K562 (cell line): Measurements from ENCODE around the gene OR2H2. TPM values are rescaled to one million over a fixed set of nuclear protein-coding genes. Genes with fewer than 3 reads are reported as not detected.

ENCODE experiments used
- ADNP ChIP-seq: fragments of 200-800 bp; sonication (Bioruptor generic); IDR thresholded peaks from 2 replicates; pipeline ENCODE4 v1.6.1; 2016; ENCODE audit warnings: missing genetic modification characterization, missing compliant biosample characterization
- ARHGAP35 ChIP-seq: fragments of 450-650 bp; IDR thresholded peaks from 2 replicates; pipeline ENCODE4 v1.6.1; 2018; ENCODE audit not compliant: partially characterized antibody
- CTBP1 ChIP-seq: fragments of 450-650 bp; IDR thresholded peaks from 2 replicates; pipeline ENCODE4 v1.6.1; 2016; ENCODE audit warnings: borderline replicate concordance
- HMGN3 ChIP-seq: IDR thresholded peaks from 2 replicates; pipeline ENCODE4 v1.6.1; 2011; ENCODE audit warnings: borderline replicate concordance, low read depth, mild to moderate bottlenecking, mixed read lengths, low read length; ENCODE audit not compliant: insufficient read length; ENCODE audit errors: extremely low read depth
- HMGXB4 ChIP-seq: sonication (generic); formaldehyde crosslinking; IDR thresholded peaks from 2 replicates; pipeline ENCODE4 v1.8.1; 2023; ENCODE audit warnings: mild to moderate bottlenecking, missing genetic modification reagents
- NBN ChIP-seq: fragments of 450-650 bp; IDR thresholded peaks from 2 replicates; pipeline ENCODE4 v1.6.1; 2016; ENCODE audit warnings: low read depth, mild to moderate bottlenecking
- NR2F6 ChIP-seq: fragments of 450-650 bp; formaldehyde crosslinking; IDR thresholded peaks from 2 replicates; pipeline ENCODE4 v1.4.0; 2020; ENCODE audit warnings: mild to moderate bottlenecking
- PCBP2 ChIP-seq: fragments of 200-400 bp; formaldehyde crosslinking; IDR thresholded peaks from 2 replicates; pipeline ENCODE4 v1.6.1; 2018; ENCODE audit warnings: low read length, low read depth, mild to moderate bottlenecking, moderate library complexity; ENCODE audit not compliant: poor library complexity, severe bottlenecking
- POLR2A ChIP-seq: fragments of 450-650 bp; conservative IDR thresholded peaks from 2 replicates; pipeline ENCODE4 v1.6.1; 2016
- RUNX1 ChIP-seq: sonication (generic); IDR thresholded peaks from 2 replicates; pipeline ENCODE4 v1.6.1; 2016; ENCODE audit warnings: antibody characterized with exemption, low read depth
- SIN3A ChIP-seq, 2 experiments: fragments of 150-350 bp in 1 of 2; IDR thresholded peaks; 2 replicates each; pipeline ENCODE4 v1.6.1; 2011 to 2016; ENCODE audit warnings: borderline replicate concordance in 2 of 2, low read depth in 2 of 2, low read length in 2 of 2, mild to moderate bottlenecking in 2 of 2, moderate library complexity in 2 of 2; ENCODE audit not compliant: control insufficient read depth in 1 of 2
- SRF ChIP-seq, 2 experiments: fragments of 250-450, 450-650 bp in 1 of 2; sonication (Bioruptor Pico) in 1 of 2; sonication (generic) in 1 of 2; formaldehyde crosslinking; IDR thresholded peaks; 2 replicates each; pipeline versions ENCODE4 v1.5.0 to v1.5.1; 2020 to 2022; ENCODE audit warnings: mild to moderate bottlenecking in 1 of 2, missing genetic modification reagents in 1 of 2
- YY1 ChIP-seq, 3 experiments: IDR thresholded peaks; 2 replicates each; pipeline ENCODE4 v1.6.1; 2011; ENCODE audit warnings: low read length in 2 of 3, mild to moderate bottlenecking in 2 of 3, moderate library complexity in 2 of 3, borderline replicate concordance in 1 of 3, control low read depth in 1 of 3, low read depth in 1 of 3; ENCODE audit not compliant: insufficient read depth in 3 of 3, insufficient replicate concordance in 2 of 3, control insufficient read depth in 1 of 3, insufficient read length in 1 of 3; ENCODE audit errors: extremely low read depth in 1 of 3
- ZKSCAN3 ChIP-seq: fragments of 250-450 bp; sonication (Bioruptor Pico); IDR thresholded peaks from 2 replicates; pipeline ENCODE4 v1.4.0; 2020
- polyA plus RNA-seq, 8 experiments: library from polyadenylated mRNA; depleted of rRNA in 4 of 8; stranded (reverse) in 5 of 8; unstranded in 3 of 8; fragments of >200 nt; fragmentation: Nextera tagmentation in 2 of 8; fragmentation: Illumina TruSeq in 1 of 8; extraction: Ambion mirVana in 2 of 8; extraction: Trizol in 1 of 8; gene quantifications; 2 replicates each; pipeline versions ENCODE4 v1.2.1 to v1.2.3, GENCODE V29; 2011 to 2014; ENCODE audit warnings: inconsistent platforms in 1 of 8, missing spikeins in 1 of 8
- total RNA-seq, 7 experiments: library from RNA; depleted of rRNA in 6 of 7; stranded (reverse); fragments of >200 nt in 6 of 7; fragmentation: Illumina TruSeq in 2 of 7; extraction: Trizol in 2 of 7; gene quantifications; 2 replicates each; pipeline versions ENCODE4 v1.2.1 to v1.2.3, GENCODE V29; 2011 to 2021; ENCODE audit warnings: low replicate concordance in 1 of 7
- TF ChIP-seq, protein P1 (sequence below), 2 experiments: fragments of 450-650 bp; conservative IDR thresholded peaks; 2 replicates each; pipeline ENCODE4 v1.6.1; 2017; ENCODE audit warnings: mild to moderate bottlenecking in 2 of 2, moderate library complexity in 2 of 2
- TF ChIP-seq, protein P2 (sequence below): fragments of 450-650 bp; formaldehyde crosslinking; IDR thresholded peaks from 2 replicates; pipeline ENCODE4 v1.4.0; 2020; ENCODE audit warnings: mild to moderate bottlenecking, moderate library complexity
- TF ChIP-seq, protein P3 (sequence below): fragments of 450-650 bp; formaldehyde crosslinking; IDR thresholded peaks from 2 replicates; pipeline ENCODE4 v1.4.0; 2020; ENCODE audit warnings: mild to moderate bottlenecking, mixed read lengths
- TF ChIP-seq, protein P4 (sequence below): sonication (generic); formaldehyde crosslinking; IDR thresholded peaks from 2 replicates; pipeline ENCODE4 v1.8.0; 2022; ENCODE audit warnings: missing genetic modification reagents, mild to moderate bottlenecking, moderate library complexity, borderline replicate concordance

The OR2H2 gene
- total and polyA plus RNA-seq, 9 of the 15 experiments (the other 6 are each of a cell fraction or from before 2014, with no cell fraction given) = not detected

DNA sequence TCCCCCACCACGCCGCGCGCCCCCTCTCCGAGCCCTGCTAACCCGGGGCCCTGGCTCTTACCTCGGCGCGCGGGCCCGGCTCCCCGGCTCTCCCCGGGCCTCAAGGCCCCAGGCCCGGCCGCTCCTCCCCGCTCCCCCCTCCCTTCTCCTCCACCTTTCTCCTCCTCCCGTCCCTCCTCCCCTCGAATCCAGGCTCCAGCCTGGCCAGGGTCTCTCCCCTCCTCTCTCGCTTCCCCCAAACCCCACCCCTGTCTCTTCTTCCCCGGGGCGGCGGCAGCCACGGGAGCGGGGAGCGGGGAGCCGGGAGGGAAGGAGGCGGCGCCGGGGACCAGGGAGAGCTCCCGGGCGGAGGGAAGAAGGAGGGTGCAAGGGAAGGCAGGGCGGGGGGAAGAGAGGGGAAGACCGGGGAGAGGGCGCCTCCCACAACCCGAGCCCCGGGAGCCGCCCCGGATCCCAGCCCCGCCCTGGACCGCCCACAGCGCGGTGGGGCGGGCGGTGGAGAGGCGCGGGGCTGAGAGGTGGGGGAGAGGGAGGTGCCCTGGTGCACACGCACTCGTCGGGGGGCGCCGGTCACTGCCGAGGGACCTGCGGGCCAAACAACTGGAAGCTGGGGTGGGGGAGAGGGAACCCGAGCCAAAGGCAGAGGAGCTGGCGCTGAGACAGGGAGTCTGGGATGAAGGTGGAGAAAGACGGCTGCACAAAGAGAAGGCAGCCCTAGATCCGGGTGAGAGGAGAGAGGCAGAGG lies 48.0 kb downstream of the OR2H2 start, which contains the start of gene GABBR1 (continued):
- TF ChIP-seq YY1 (IDR thresholded peaks at IDR 0.05; ENCODE audit: borderline replicate concordance in 1 of 3, control insufficient read depth in 1 of 3, extremely low read depth in 1 of 3, insufficient read depth in 3 of 3, insufficient read length in 1 of 3, insufficient replicate concordance in 2 of 3, low read depth in 1 of 3, low read length in 2 of 3) = peak in 1 of 3 experiments; percentile 12
- TF ChIP-seq, protein P1, sequence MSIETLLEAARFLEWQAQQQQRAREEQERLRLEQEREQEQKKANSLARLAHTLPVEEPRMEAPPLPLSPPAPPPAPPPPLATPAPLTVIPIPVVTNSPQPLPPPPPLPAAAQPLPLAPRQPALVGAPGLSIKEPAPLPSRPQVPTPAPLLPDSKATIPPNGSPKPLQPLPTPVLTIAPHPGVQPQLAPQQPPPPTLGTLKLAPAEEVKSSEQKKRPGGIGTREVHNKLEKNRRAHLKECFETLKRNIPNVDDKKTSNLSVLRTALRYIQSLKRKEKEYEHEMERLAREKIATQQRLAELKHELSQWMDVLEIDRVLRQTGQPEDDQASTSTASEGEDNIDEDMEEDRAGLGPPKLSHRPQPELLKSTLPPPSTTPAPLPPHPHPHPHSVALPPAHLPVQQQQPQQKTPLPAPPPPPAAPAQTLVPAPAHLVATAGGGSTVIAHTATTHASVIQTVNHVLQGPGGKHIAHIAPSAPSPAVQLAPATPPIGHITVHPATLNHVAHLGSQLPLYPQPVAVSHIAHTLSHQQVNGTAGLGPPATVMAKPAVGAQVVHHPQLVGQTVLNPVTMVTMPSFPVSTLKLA (conservative IDR thresholded peaks at IDR 0.05) = peak in 1 of 2 experiments; percentile 73; a peak in 2 of 4 replicates
- no peak for TF ChIP-seq RUNX1
- peak; percentile 13 for TF ChIP-seq PCBP2
- TF ChIP-seq SIN3A (IDR thresholded peaks at IDR 0.05; ENCODE audit: borderline replicate concordance in 2 of 2, control insufficient read depth in 1 of 2, low read depth in 2 of 2, low read length in 2 of 2) = peak in 1 of 2 experiments; percentile 35; a peak in 1 of 4 replicates
- TF ChIP-seq SRF (CRISPR knock-in tag; IDR thresholded peaks at IDR 0.05) = peak in 1 of 2 experiments; percentile 36; a peak in 1 of 4 replicates
- no peak for TF ChIP-seq ADNP (tag)
- TF ChIP-seq, protein P2, sequence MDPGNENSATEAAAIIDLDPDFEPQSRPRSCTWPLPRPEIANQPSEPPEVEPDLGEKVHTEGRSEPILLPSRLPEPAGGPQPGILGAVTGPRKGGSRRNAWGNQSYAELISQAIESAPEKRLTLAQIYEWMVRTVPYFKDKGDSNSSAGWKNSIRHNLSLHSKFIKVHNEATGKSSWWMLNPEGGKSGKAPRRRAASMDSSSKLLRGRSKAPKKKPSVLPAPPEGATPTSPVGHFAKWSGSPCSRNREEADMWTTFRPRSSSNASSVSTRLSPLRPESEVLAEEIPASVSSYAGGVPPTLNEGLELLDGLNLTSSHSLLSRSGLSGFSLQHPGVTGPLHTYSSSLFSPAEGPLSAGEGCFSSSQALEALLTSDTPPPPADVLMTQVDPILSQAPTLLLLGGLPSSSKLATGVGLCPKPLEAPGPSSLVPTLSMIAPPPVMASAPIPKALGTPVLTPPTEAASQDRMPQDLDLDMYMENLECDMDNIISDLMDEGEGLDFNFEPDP (CRISPR knock-in tag) = no peak
- TF ChIP-seq, protein P3, sequence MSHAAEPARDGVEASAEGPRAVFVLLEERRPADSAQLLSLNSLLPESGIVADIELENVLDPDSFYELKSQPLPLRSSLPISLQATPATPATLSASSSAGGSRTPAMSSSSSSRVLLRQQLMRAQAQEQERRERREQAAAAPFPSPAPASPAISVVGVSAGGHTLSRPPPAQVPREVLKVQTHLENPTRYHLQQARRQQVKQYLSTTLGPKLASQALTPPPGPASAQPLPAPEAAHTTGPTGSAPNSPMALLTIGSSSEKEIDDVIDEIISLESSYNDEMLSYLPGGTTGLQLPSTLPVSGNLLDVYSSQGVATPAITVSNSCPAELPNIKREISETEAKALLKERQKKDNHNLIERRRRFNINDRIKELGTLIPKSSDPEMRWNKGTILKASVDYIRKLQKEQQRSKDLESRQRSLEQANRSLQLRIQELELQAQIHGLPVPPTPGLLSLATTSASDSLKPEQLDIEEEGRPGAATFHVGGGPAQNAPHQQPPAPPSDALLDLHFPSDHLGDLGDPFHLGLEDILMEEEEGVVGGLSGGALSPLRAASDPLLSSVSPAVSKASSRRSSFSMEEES (CRISPR knock-in tag) = no peak
- no peak for TF ChIP-seq ZKSCAN3
- no peak for TF ChIP-seq ARHGAP35
- TF ChIP-seq POLR2A = peak; percentile 60
- peak; percentile 35 for TF ChIP-seq HMGN3
- peak; percentile 78 for TF ChIP-seq CTBP1
- no peak for TF ChIP-seq NR2F6 (CRISPR knock-in tag)
- TF ChIP-seq, protein P4, sequence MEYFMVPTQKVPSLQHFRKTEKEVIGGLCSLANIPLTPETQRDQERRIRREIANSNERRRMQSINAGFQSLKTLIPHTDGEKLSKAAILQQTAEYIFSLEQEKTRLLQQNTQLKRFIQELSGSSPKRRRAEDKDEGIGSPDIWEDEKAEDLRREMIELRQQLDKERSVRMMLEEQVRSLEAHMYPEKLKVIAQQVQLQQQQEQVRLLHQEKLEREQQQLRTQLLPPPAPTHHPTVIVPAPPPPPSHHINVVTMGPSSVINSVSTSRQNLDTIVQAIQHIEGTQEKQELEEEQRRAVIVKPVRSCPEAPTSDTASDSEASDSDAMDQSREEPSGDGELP (CRISPR knock-in tag) = peak; percentile 37; the same call in 1 of the 2 replicates
- TF ChIP-seq NBN = peak; percentile 68; the same call in 1 of the 2 replicates
- no peak for TF ChIP-seq HMGXB4
